ENCODE measurements around the gene FLT4. TPM values are rescaled to one million over a fixed set of nuclear protein-coding genes. Genes with fewer than 3 reads are reported as not detected.

Gene FLT4
- total RNA-seq, 1 donor from 2014 or later = under 0.01 TPM

- Histone ChIP-seq H3K36me3 (ENCODE audit: control insufficient read depth, insufficient read depth, low read length) (no peaks in the 10 kb centered on the region), H3K4me3 (ENCODE audit: low read depth, low read length) (no peak overlapping the region), H3K27me3 (ENCODE audit: control insufficient read depth, insufficient read depth, low read length) (peaks cover 8% of the 10 kb centered on the region)
- DNase-seq (ENCODE audit: low read depth) (peak; percentile 54), FAIRE-seq (no peak)
- TF ChIP-seq CTCF (IDR thresholded peaks at IDR 0.05; ENCODE audit: insufficient read depth, low read length, severe bottlenecking) = peak; percentile 78
These were observed 21.4 kb upstream of the FLT4 start for GRCh38 chr5:180670586-180671359.

GRCh38 chr5:180670157-180670556 lies 20.8 kb upstream of the FLT4 start:
- peak; percentile 83 for FAIRE-seq
- Histone ChIP-seq H3K27me3 (ENCODE audit: control insufficient read depth, insufficient read depth, low read length) (peaks cover 8% of the 10 kb centered on the region), H3K36me3 (ENCODE audit: control insufficient read depth, insufficient read depth, low read length) (no peaks in the 10 kb centered on the region), H3K4me3 (ENCODE audit: low read depth, low read length) (no peak overlapping the region)
- no peak for DNase-seq (ENCODE audit: low read depth)
- TF ChIP-seq CTCF (IDR thresholded peaks at IDR 0.05; ENCODE audit: insufficient read depth, low read length, severe bottlenecking) = no peak

GRCh38 chr5:180669661-180670060 lies 20.3 kb upstream of the FLT4 start:
- no peak for DNase-seq (ENCODE audit: low read depth)
- no peak overlapping the region for H3K4me3 ChIP-seq (ENCODE audit: low read depth, low read length)
- TF ChIP-seq CTCF (IDR thresholded peaks at IDR 0.05; ENCODE audit: insufficient read depth, low read length, severe bottlenecking) = no peak
- peaks cover 8% of the 10 kb centered on the region for H3K27me3 ChIP-seq (ENCODE audit: control insufficient read depth, insufficient read depth, low read length)
- no peaks in the 10 kb centered on the region for H3K36me3 ChIP-seq (ENCODE audit: control insufficient read depth, insufficient read depth, low read length)
- no peak for FAIRE-seq

- DNase-seq (ENCODE audit: low read depth) = no peak
- no peak overlapping the region for H3K4me3 ChIP-seq (ENCODE audit: low read depth, low read length)
- no peak for TF ChIP-seq CTCF (IDR thresholded peaks at IDR 0.05; ENCODE audit: insufficient read depth, low read length, severe bottlenecking)
- peaks cover 7% of the 10 kb centered on the region for H3K27me3 ChIP-seq (ENCODE audit: control insufficient read depth, insufficient read depth, low read length)
- FAIRE-seq = no peak
- H3K36me3 ChIP-seq (ENCODE audit: control insufficient read depth, insufficient read depth, low read length) = no peaks in the 10 kb centered on the region
These were observed 19.6 kb upstream of the FLT4 start for GRCh38 chr5:180668835-180669596.

- DNase-seq (ENCODE audit: low read depth) = no peak
- FAIRE-seq = no peak
- no peak for TF ChIP-seq CTCF (IDR thresholded peaks at IDR 0.05; ENCODE audit: insufficient read depth, low read length, severe bottlenecking)
These were observed 17.4 kb upstream of the FLT4 start for GRCh38 chr5:180666812-180667211.

More at GRCh38 chr5:180666812-180667211, 17.4 kb upstream of the FLT4 start:
- Histone ChIP-seq H3K4me3 (ENCODE audit: low read depth, low read length) (no peak overlapping the region), H3K27me3 (ENCODE audit: control insufficient read depth, insufficient read depth, low read length) (no peaks in the 10 kb centered on the region), H3K36me3 (ENCODE audit: control insufficient read depth, insufficient read depth, low read length) (no peaks in the 10 kb centered on the region)

Measured in bronchial epithelial cell (primary cell).